ENCODE results near the gene PAGE4. TPM values are rescaled to one million over a fixed set of nuclear protein-coding genes. Genes with fewer than 3 reads are reported as not detected.

Gene PAGE4
- total RNA-seq, 1 experiment from 2014 or later, result not detected

- H3K36me3 Mint-ChIP-seq (ENCODE audit: insufficient read depth, unreplicated experiment), result no peaks in the 10 kb centered on the region
- TF ChIP-seq CTCF (IDR thresholded peaks at IDR 0.05; ENCODE audit: unreplicated experiment), result no peak
- H3K4me3 Mint-ChIP-seq (ENCODE audit: unreplicated experiment), result no peak overlapping the region
- H3K27me3 Mint-ChIP-seq (ENCODE audit: insufficient read depth, unreplicated experiment), result peaks cover 48% of the 10 kb centered on the region
- ChIA-PET CTCF (interaction anchor here (0.5 to 1.2 kb wide), 4 partner anchors 13 to 1417 kb away, joined by 3 to 5 read pairs (median 3); no protein-coding TSS in a partner anchor), POLR2A (interaction anchor here (0.6 kb wide), 1 partner anchor 8 kb away, joined by 3 read pairs; no protein-coding TSS in a partner anchor)
- no TSS peak for BruUV-seq (replicated peaks)
- intact Hi-C loops (cut with micrococcal nuclease), result no loop called here
- no peak for DNase-seq (ENCODE audit: unreplicated experiment)
- H3K9me3 Mint-ChIP-seq (ENCODE audit: unreplicated experiment), result no peaks in the 10 kb centered on the region
- H3K27ac Mint-ChIP-seq (ENCODE audit: low read depth, unreplicated experiment), result no peak overlapping the region
- H3K4me1 Mint-ChIP-seq (ENCODE audit: insufficient read depth, unreplicated experiment), result no peaks in the 10 kb centered on the region
These were observed 31.9 kb downstream of the PAGE4 start for GRCh38 chrX:49860867-49861535.

DNA sequence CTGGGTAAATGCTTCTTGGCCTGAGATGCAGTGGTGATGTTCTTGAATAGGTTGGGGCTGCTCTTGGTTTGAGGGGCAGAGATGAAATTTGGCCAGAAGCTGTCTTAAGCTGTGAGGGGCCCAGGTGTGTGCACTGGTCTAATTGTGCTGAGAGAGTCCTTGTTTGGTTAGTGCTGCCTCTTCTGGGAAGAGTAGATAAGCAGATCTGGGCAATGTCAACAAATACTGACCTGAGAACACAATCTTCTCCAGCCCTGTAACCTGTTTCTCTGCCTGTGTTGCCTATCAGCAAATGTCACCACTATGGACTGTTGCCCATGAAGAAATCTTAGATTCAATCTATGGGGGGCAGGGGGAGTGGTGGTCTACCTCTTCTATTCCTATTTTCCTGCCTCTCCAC lies 33.0 kb downstream of the PAGE4 start:
- ChIA-PET CTCF (no interaction called here), POLR2A (no interaction called here)
- BruUV-seq (replicated peaks), result no TSS peak
- Mint-ChIP-seq H3K4me3 (ENCODE audit: unreplicated experiment) (no peak overlapping the region), H3K9me3 (ENCODE audit: unreplicated experiment) (no peaks in the 10 kb centered on the region), H3K27me3 (ENCODE audit: insufficient read depth, unreplicated experiment) (peaks cover 46% of the 10 kb centered on the region), H3K36me3 (ENCODE audit: insufficient read depth, unreplicated experiment) (no peaks in the 10 kb centered on the region), H3K4me1 (ENCODE audit: insufficient read depth, unreplicated experiment) (no peaks in the 10 kb centered on the region), H3K27ac (ENCODE audit: low read depth, unreplicated experiment) (no peak overlapping the region)
- TF ChIP-seq CTCF (IDR thresholded peaks at IDR 0.05; ENCODE audit: unreplicated experiment), result no peak
- intact Hi-C loops (cut with micrococcal nuclease), result no loop called here
- no peak for DNase-seq (ENCODE audit: unreplicated experiment)

- ChIA-PET POLR2A (interaction anchor here (0.6 kb wide), 2 partner anchors 678 to 1903 kb away, joined by 3 read pairs; no protein-coding TSS in a partner anchor), CTCF (interaction anchor here (0.6 kb wide), 1 partner anchor 1943 kb away, joined by 3 read pairs; no protein-coding TSS in a partner anchor)
- H3K9me3 Mint-ChIP-seq (ENCODE audit: unreplicated experiment), result no peaks in the 10 kb centered on the region
- no peak for TF ChIP-seq CTCF (IDR thresholded peaks at IDR 0.05; ENCODE audit: unreplicated experiment)
- H3K27ac Mint-ChIP-seq (ENCODE audit: low read depth, unreplicated experiment), result no peak overlapping the region
- no peaks in the 10 kb centered on the region for H3K36me3 Mint-ChIP-seq (ENCODE audit: insufficient read depth, unreplicated experiment)
- BruUV-seq (replicated peaks), result no TSS peak
- intact Hi-C loops (cut with micrococcal nuclease), result no loop called here
- no peak for DNase-seq (ENCODE audit: unreplicated experiment)
- H3K27me3 Mint-ChIP-seq (ENCODE audit: insufficient read depth, unreplicated experiment), result peaks cover 58% of the 10 kb centered on the region
- no peak overlapping the region for H3K4me3 Mint-ChIP-seq (ENCODE audit: unreplicated experiment)
- no peaks in the 10 kb centered on the region for H3K4me1 Mint-ChIP-seq (ENCODE audit: insufficient read depth, unreplicated experiment)
These were observed 39.6 kb downstream of the PAGE4 start for GRCh38 chrX:49868739-49869138.

DNA sequence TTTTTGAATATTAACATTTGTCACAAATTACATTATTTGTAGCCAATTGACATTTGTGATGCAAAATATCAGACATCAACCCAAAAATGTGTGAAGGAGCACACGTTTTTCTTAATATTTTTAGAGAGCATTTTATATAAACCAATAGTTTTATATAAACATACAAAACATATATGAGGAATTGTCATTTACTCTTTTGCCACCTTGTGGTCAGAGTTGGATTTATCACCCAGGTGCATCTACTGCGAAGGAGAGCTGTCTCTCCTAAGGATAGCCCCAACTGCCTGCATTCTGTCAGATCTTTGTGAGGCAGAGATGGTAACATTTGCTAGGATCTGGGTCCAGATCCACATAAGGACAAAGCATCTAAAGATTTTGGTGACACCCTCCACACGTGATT lies 47.6 kb downstream of the PAGE4 start:
- peak; percentile 54 for DNase-seq (ENCODE audit: unreplicated experiment)
- intact Hi-C loops (cut with micrococcal nuclease), result loop anchor here (5.0 kb wide), 1 partner anchor 684 kb away; no protein-coding TSS in a partner anchor
- CTCF ChIA-PET, result interaction anchor here (0.5 to 2.0 kb wide), 12 partner anchors 11 to 1250 kb away, joined by 3 to 7 read pairs (median 4); no protein-coding TSS in a partner anchor
- no TSS peak for BruUV-seq (replicated peaks)
- TF ChIP-seq CTCF (IDR thresholded peaks at IDR 0.05; ENCODE audit: unreplicated experiment), result peak; percentile 39
- POLR2A ChIA-PET, result interaction anchor here (0.6 to 0.7 kb wide), 2 partner anchors 614 to 687 kb away, joined by 3 read pairs; no protein-coding TSS in a partner anchor
- Mint-ChIP-seq H3K9me3 (ENCODE audit: unreplicated experiment) (no peaks in the 10 kb centered on the region), H3K4me3 (ENCODE audit: unreplicated experiment) (no peak overlapping the region), H3K27me3 (ENCODE audit: insufficient read depth, unreplicated experiment) (peaks cover 12% of the 10 kb centered on the region), H3K36me3 (ENCODE audit: insufficient read depth, unreplicated experiment) (no peaks in the 10 kb centered on the region), H3K4me1 (ENCODE audit: insufficient read depth, unreplicated experiment) (peaks cover 4% of the 10 kb centered on the region), H3K27ac (ENCODE audit: low read depth, unreplicated experiment) (no peak overlapping the region)

All from MCF 10A (cell line).